Parathyroid adenoma (tissue), 2 donors: Measurements from ENCODE around the gene HS3ST5.

Experiments
- H2AFZ ChIP-seq: fragments of 300-600 bp; sonication (generic); one replicate; pipeline ENCODE4 v1.7.0; 2017; ENCODE audit warnings: antibody characterized with exemption, mild to moderate bottlenecking
- H3K27ac ChIP-seq: fragments of 300-600 bp; sonication (generic); one replicate; pipeline ENCODE4 v1.7.0; 2017
- H3K27me3 ChIP-seq: fragments of 300-600 bp; sonication (generic); one replicate; pipeline ENCODE4 v1.7.0; 2017; ENCODE audit warnings: low read length; ENCODE audit not compliant: control insufficient read depth, insufficient read depth
- H3K36me3 ChIP-seq: fragments of 300-600 bp; sonication (generic); one replicate; pipeline ENCODE4 v1.7.0; 2017; ENCODE audit warnings: low read length; ENCODE audit not compliant: control insufficient read depth, insufficient read depth
- H3K4me1 ChIP-seq: fragments of 300-600 bp; sonication (generic); one replicate; pipeline ENCODE4 v1.7.0; 2017; ENCODE audit warnings: control low read depth
- H3K4me2 ChIP-seq: fragments of 300-600 bp; sonication (generic); one replicate; pipeline ENCODE4 v1.7.0; 2017; ENCODE audit warnings: low read length
- H3K4me3 ChIP-seq: fragments of 300-600 bp; sonication (generic); one replicate; pipeline ENCODE4 v1.7.0; 2017; ENCODE audit warnings: low read depth, low read length
- H3K79me2 ChIP-seq: fragments of 300-600 bp; sonication (generic); one replicate; pipeline ENCODE4 v1.7.0; 2017; ENCODE audit warnings: control low read depth
- H3K9ac ChIP-seq: fragments of 300-600 bp; sonication (generic); one replicate; pipeline ENCODE4 v1.7.0; 2017; ENCODE audit warnings: mild to moderate bottlenecking
- H3K9me3 ChIP-seq: fragments of 300-600 bp; sonication (generic); one replicate; pipeline ENCODE4 v1.7.0; 2017; ENCODE audit warnings: low read length; ENCODE audit not compliant: control insufficient read depth
- TF ChIP-seq, protein P1 (sequence below): fragments of 300-600 bp; sonication (generic); IDR thresholded peaks from one replicate; pipeline ENCODE4 v1.7.0; 2017; ENCODE audit warnings: antibody characterized with exemption, mild to moderate bottlenecking
- donor health status: primary hyperparathyroidism.

Gene HS3ST5

DNA sequence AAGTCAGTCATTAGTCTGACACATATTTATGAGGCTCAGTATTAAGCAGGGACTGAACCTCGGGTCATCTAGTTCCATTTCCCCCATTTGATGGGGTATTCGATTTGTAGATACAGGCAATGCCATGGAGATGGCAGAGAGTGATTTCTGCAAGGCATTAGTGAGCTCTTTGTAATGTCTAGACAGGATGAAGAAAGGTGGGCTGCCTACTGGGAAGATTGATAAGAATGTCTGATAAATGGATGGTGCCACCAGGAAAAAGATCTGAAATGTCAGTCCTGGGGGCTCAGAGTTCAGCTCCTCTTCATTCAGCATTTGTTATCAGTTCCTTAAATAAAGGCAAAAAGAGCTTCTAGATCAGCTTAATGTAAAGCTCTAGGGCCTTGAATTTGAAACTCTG lies 51.4 kb downstream of the HS3ST5 start:
- TF ChIP-seq, protein P1, sequence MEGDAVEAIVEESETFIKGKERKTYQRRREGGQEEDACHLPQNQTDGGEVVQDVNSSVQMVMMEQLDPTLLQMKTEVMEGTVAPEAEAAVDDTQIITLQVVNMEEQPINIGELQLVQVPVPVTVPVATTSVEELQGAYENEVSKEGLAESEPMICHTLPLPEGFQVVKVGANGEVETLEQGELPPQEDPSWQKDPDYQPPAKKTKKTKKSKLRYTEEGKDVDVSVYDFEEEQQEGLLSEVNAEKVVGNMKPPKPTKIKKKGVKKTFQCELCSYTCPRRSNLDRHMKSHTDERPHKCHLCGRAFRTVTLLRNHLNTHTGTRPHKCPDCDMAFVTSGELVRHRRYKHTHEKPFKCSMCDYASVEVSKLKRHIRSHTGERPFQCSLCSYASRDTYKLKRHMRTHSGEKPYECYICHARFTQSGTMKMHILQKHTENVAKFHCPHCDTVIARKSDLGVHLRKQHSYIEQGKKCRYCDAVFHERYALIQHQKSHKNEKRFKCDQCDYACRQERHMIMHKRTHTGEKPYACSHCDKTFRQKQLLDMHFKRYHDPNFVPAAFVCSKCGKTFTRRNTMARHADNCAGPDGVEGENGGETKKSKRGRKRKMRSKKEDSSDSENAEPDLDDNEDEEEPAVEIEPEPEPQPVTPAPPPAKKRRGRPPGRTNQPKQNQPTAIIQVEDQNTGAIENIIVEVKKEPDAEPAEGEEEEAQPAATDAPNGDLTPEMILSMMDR = no peak
- Histone ChIP-seq H3K79me2 (no peaks in the 10 kb centered on the region), H3K36me3 (no peaks in the 10 kb centered on the region), H3K4me2 (no peak overlapping the region), H3K9me3 (no peaks in the 10 kb centered on the region), H2AFZ (no peak overlapping the region), H3K27ac (no peak overlapping the region), H3K4me1 (no peaks in the 10 kb centered on the region), H3K4me3 (no peak overlapping the region), H3K9ac (no peak overlapping the region), H3K27me3 (no peaks in the 10 kb centered on the region)

- no peak overlapping the region for H3K4me3 ChIP-seq
- no peak overlapping the region for H2AFZ ChIP-seq
- no peaks in the 10 kb centered on the region for H3K79me2 ChIP-seq
- no peaks in the 10 kb centered on the region for H3K4me1 ChIP-seq
- H3K9ac ChIP-seq = no peak overlapping the region
- H3K9me3 ChIP-seq = no peaks in the 10 kb centered on the region
- H3K27me3 ChIP-seq = no peaks in the 10 kb centered on the region
- TF ChIP-seq, protein P1 = no peak
- H3K27ac ChIP-seq = no peak overlapping the region
- no peaks in the 10 kb centered on the region for H3K36me3 ChIP-seq
- H3K4me2 ChIP-seq = no peak overlapping the region
Measured at GRCh38 chr6:114290864-114291263, 52.0 kb downstream of the HS3ST5 start.

DNA sequence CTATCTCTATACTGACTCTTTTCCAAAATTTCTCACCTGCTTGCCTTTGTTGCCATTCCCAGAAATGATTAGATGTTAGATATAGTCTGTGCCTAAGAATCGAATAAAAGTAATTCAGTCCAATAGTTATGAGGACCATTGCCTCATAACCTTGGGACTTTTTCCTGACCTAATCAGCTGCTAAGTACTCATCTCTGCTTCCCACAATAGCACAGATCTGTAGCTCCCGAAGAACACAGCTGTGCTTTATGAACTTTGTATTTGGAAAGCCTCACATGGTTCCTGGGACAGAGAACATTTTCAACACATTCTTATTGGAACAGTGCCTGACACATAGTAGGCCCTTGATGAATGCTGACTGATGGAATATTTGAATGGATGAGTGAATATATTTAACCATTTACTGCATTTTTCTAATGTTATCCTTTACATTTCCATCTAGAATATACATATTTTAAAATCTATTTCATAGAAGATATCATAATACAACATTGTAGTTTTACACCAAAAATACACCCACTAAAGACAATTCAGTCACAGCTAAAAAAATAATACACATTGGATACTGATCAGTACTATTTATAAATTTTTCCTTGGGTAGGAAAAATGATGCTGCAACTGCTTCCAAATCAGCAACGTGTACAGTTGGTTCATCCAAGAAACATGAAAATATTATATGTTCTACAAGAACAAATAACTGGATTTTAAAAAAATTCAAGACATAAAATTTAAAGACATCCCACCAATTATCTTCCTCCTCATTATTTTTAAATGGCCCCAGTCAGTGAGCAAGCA lies 53.9 kb downstream of the HS3ST5 start:
- Histone ChIP-seq H3K4me3 (no peak overlapping the region), H3K27me3 (no peaks in the 10 kb centered on the region), H3K79me2 (no peaks in the 10 kb centered on the region), H2AFZ (no peak overlapping the region), H3K9ac (no peak overlapping the region), H3K4me1 (no peaks in the 10 kb centered on the region), H3K9me3 (no peaks in the 10 kb centered on the region), H3K36me3 (no peaks in the 10 kb centered on the region), H3K27ac (no peak overlapping the region), H3K4me2 (no peak overlapping the region)
- TF ChIP-seq, protein P1 = no peak

- Histone ChIP-seq H3K27ac (no peak overlapping the region), H3K9me3 (no peaks in the 10 kb centered on the region), H3K4me1 (no peaks in the 10 kb centered on the region), H3K27me3 (no peaks in the 10 kb centered on the region), H3K9ac (no peak overlapping the region), H3K79me2 (no peaks in the 10 kb centered on the region), H3K4me3 (no peak overlapping the region), H3K4me2 (no peak overlapping the region), H2AFZ (no peak overlapping the region), H3K36me3 (no peaks in the 10 kb centered on the region)
- TF ChIP-seq, protein P1 = no peak
Measured at GRCh38 chr6:114287461-114287860, 55.4 kb downstream of the HS3ST5 start.

- H3K27ac ChIP-seq = no peak overlapping the region
- H2AFZ ChIP-seq = no peak overlapping the region
- H3K4me2 ChIP-seq = no peak overlapping the region
- H3K4me3 ChIP-seq = no peak overlapping the region
- TF ChIP-seq, protein P1 = no peak
- H3K36me3 ChIP-seq = no peaks in the 10 kb centered on the region
- no peak overlapping the region for H3K9ac ChIP-seq
- H3K4me1 ChIP-seq = no peaks in the 10 kb centered on the region
- H3K79me2 ChIP-seq = no peaks in the 10 kb centered on the region
- no peaks in the 10 kb centered on the region for H3K27me3 ChIP-seq
- no peaks in the 10 kb centered on the region for H3K9me3 ChIP-seq
Measured at GRCh38 chr6:114286211-114286610, 56.6 kb downstream of the HS3ST5 start.
